Chondrocyte (in vitro differentiated cells): ENCODE results near the gene CLASP1. TPM values are rescaled to one million over a fixed set of nuclear protein-coding genes. Genes with fewer than 3 reads are reported as not detected.
"Not testable (repeated sequence)": the region's sequence is repeated elsewhere in the genome, so short reads cannot be mapped to it uniquely, and the experiment has no call there.

Source experiments
- DNase-seq: peaks from one replicate; pipeline ENCODE4 v3.0.0; 2021; ENCODE audit warnings: mixed read lengths, low spot score
- H3K27ac Mint-ChIP-seq: one replicate; pipeline ENCODE4 v1.8.0; 2021; ENCODE audit warnings: mild to moderate bottlenecking, moderate library complexity, mixed read lengths; ENCODE audit not compliant: unreplicated experiment
- H3K27me3 Mint-ChIP-seq: 2 replicates; pipeline ENCODE4 v1.8.0; 2021; ENCODE audit warnings: low read depth, mixed read lengths
- H3K36me3 Mint-ChIP-seq: 2 replicates; pipeline ENCODE4 v1.8.0; 2021; ENCODE audit warnings: low read depth, mixed read lengths
- H3K4me1 Mint-ChIP-seq: 2 replicates; pipeline ENCODE4 v1.8.0; 2021; ENCODE audit warnings: low read depth, mild to moderate bottlenecking, mixed read lengths
- H3K4me3 Mint-ChIP-seq: one replicate; pipeline ENCODE4 v1.8.0; 2021; ENCODE audit warnings: mild to moderate bottlenecking, moderate library complexity, mixed read lengths; ENCODE audit not compliant: unreplicated experiment
- H3K9me3 Mint-ChIP-seq: 2 replicates; pipeline ENCODE4 v1.8.0; 2021; ENCODE audit warnings: low read depth, mixed read lengths
- total RNA-seq: library from RNA; stranded (reverse); gene quantifications from 3 replicates; pipeline ENCODE4 v1.2.1, GENCODE V29; 2021
- TF ChIP-seq, protein P1 (sequence below): fragments of 200-600 bp; sonication (generic); IDR thresholded peaks from 2 replicates; pipeline ENCODE4 v1.5.0; 2021; ENCODE audit warnings: antibody characterized with exemption, mild to moderate bottlenecking, moderate library complexity

The CLASP1 gene
- total RNA-seq, 1 donor from 2014 or later, result 56.0 TPM

DNA sequence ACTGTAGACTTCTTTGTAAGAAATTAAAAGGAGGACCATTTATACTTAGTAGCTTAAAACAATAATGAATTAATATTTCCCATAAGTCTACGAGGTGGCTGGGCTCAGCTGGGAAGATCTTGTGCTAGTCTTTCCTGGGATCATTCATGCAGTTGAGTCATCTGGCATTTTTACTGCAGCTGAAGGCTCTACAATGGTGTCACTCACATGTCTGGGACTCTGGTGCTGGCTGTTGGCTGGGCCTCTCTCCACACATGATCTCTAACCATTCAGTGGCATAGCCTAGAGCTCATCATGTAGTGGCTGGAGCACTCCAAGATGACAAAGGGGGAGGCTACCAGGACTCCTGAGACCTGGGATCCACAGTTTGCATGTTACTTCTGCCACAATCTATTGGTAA lies 35.5 kb downstream of the CLASP1 start:
- H3K27me3 Mint-ChIP-seq, result no peaks in the 10 kb centered on the region
- H3K4me3 Mint-ChIP-seq, result no peak overlapping the region
- DNase-seq, result no peak
- H3K27ac Mint-ChIP-seq, result no peak overlapping the region
- TF ChIP-seq, protein P1, sequence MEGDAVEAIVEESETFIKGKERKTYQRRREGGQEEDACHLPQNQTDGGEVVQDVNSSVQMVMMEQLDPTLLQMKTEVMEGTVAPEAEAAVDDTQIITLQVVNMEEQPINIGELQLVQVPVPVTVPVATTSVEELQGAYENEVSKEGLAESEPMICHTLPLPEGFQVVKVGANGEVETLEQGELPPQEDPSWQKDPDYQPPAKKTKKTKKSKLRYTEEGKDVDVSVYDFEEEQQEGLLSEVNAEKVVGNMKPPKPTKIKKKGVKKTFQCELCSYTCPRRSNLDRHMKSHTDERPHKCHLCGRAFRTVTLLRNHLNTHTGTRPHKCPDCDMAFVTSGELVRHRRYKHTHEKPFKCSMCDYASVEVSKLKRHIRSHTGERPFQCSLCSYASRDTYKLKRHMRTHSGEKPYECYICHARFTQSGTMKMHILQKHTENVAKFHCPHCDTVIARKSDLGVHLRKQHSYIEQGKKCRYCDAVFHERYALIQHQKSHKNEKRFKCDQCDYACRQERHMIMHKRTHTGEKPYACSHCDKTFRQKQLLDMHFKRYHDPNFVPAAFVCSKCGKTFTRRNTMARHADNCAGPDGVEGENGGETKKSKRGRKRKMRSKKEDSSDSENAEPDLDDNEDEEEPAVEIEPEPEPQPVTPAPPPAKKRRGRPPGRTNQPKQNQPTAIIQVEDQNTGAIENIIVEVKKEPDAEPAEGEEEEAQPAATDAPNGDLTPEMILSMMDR, result no peak
- peaks cover 9% of the 10 kb centered on the region for H3K4me1 Mint-ChIP-seq
- peaks cover 4% of the 10 kb centered on the region for H3K36me3 Mint-ChIP-seq
- H3K9me3 Mint-ChIP-seq, result no peaks in the 10 kb centered on the region

DNA sequence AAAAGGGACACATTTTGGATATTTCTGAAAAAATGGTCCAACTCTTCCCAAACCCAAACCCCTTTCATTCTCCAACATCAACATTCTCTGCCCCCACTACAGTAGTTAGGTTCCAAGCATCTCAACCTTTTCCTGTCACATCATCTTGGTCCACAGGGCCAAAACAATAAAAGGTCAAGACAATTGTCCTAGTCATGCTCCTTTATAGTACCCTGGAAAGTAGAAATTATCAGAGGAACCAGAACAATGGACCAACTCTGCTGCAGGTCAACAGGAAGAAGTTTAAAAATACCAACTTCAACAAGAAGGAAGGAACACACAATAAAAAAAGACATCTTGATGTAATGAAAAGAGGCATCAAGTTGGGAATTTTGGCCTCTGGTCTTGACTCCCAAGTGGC lies 36.1 kb downstream of the CLASP1 start:
- Mint-ChIP-seq H3K9me3 (no peaks in the 10 kb centered on the region), H3K36me3 (peaks cover 4% of the 10 kb centered on the region), H3K4me3 (no peak overlapping the region), H3K4me1 (peaks cover 14% of the 10 kb centered on the region), H3K27ac (no peak overlapping the region), H3K27me3 (no peaks in the 10 kb centered on the region)
- DNase-seq, result no peak
- TF ChIP-seq, protein P1, result no peak

DNA sequence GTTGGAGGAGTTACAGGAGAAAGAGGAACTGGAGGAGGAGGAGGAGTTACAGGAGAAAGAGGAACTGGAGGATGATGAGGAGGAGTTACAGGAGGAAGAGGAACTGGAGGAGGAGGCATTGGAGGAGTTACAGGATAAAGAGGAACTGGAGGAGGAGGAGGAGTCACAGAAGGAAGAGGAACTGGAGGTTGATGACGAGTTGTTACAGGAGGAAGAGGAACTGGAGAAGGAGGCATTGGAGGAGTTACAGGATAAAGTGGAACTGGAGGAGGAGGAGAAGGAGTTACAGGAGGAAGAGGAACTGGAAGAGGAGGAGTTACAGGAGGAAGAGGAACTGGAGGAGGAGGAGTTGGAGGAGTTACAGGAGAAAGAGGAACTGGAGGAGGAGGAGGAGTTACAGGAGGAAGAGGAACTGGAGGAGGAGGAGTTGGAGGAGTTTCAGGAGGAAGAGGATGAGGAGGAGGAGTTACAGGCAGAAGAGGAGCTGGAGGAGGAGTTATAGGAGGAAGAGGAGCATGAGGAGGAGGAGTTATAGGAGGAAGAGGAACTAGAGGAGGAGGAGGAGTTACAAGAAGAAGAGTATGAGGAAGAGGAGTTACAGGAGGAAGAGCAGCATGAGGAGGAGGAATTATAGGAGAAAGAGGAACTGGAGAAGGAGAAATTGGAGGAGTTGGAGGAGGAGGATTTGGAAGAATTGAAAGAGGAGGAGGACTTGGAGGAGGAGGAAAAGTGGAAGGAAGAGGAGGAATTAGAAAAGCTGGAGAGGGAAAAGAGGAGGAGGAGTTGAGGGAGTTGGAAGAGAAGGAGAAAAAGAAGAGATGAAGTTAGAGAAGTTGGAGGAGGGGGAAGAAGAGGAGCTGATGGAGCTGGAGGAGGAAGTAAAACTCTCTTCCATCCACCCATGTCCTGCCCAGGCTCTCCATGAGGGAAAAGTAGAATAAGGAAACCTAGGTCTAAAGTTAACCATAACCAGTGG lies 37.2 kb downstream of the CLASP1 start:
- peaks cover 22% of the 10 kb centered on the region for H3K4me1 Mint-ChIP-seq
- H3K27me3 Mint-ChIP-seq, result no peaks in the 10 kb centered on the region
- H3K27ac Mint-ChIP-seq, result no peak overlapping the region
- TF ChIP-seq, protein P1, result no peak
- H3K4me3 Mint-ChIP-seq, result no peak overlapping the region
- peaks cover 6% of the 10 kb centered on the region for H3K36me3 Mint-ChIP-seq
- H3K9me3 Mint-ChIP-seq, result no peaks in the 10 kb centered on the region
- DNase-seq, result no peak

DNA sequence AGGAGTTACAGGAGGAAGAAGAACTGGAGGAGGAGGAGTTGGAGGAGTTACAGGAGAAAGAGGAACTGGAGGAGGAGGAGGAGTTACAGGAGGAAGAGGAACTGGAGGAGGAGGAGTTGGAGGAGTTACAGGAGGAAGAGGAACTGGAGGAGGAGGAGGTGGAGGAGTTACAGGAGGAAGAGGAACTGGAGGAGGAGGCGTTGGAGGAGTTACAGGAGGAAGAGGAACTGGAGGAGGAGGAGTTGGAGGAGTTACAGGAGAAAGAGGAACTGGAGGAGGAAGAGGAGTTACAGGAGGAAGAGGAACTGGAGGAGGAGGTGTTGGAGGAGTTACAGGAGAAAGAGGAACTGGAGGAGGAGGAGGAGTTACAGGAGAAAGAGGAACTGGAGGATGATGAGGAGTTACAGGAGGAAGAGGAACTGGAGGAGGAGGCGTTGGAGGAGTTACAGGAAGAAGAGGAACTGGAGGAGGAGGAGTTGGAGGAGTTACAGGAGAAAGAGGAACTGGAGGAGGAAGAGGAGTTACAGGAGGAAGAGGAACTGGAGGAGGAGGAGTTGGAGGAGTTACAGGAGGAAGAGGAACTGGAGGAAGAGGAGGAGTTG lies 38.1 kb downstream of the CLASP1 start:
- not testable (repeated sequence) for DNase-seq, H3K9me3 Mint-ChIP-seq, H3K27ac Mint-ChIP-seq, H3K36me3 Mint-ChIP-seq, H3K4me3 Mint-ChIP-seq, H3K27me3 Mint-ChIP-seq
- H3K4me1 Mint-ChIP-seq, result peaks cover 26% of the 10 kb centered on the region

DNA sequence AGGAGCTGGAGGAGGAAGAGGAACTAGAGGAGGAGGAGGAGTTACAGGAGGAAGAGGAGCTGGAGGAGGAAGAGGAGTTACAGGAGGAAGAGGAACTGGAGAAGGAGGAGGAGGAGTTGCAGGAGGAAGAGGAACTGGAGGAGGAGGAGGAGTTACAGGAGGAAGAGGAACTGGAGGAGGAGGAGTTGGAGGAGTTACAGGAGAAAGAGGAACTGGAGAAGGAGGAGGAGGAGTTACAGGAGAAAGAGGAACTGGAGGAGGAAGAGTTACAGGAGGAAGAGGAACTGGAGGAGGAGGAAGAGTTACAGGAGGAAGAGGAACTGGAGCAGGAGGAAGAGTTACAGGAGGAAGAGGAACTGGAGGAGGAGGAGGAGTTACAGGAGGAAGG lies 38.8 kb downstream of the CLASP1 start:
- not testable (repeated sequence) for H3K27me3 Mint-ChIP-seq, H3K27ac Mint-ChIP-seq, H3K9me3 Mint-ChIP-seq, H3K36me3 Mint-ChIP-seq, DNase-seq, H3K4me3 Mint-ChIP-seq
- peaks cover 26% of the 10 kb centered on the region for H3K4me1 Mint-ChIP-seq

DNA sequence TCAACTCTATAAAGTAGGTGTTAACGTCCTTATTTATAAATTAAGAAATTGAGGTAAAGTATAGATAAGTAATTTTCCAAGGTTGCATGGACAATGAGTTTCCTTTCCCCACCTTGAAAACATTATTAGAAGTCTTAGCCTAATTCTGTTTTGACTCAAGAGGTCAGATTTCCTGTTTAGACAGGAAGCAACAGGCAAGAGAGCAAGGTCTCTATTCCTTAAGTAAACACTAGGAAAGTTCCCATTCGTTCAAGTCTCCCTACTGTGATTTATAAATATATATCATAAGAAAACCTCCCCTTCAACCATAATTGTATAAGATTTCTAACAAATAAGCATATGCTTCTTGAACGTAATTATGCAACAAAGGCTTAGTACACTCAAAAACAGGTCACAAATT lies 40.3 kb downstream of the CLASP1 start:
- Mint-ChIP-seq H3K4me1 (peaks cover 26% of the 10 kb centered on the region), H3K4me3 (no peak overlapping the region), H3K27ac (peak overlapping the region; percentile 57), H3K27me3 (no peaks in the 10 kb centered on the region), H3K36me3 (peaks cover 4% of the 10 kb centered on the region), H3K9me3 (no peaks in the 10 kb centered on the region)
- TF ChIP-seq, protein P1, result no peak
- no peak for DNase-seq
